ENCODE data around the gene MAMDC2.

The MAMDC2 gene

DNA sequence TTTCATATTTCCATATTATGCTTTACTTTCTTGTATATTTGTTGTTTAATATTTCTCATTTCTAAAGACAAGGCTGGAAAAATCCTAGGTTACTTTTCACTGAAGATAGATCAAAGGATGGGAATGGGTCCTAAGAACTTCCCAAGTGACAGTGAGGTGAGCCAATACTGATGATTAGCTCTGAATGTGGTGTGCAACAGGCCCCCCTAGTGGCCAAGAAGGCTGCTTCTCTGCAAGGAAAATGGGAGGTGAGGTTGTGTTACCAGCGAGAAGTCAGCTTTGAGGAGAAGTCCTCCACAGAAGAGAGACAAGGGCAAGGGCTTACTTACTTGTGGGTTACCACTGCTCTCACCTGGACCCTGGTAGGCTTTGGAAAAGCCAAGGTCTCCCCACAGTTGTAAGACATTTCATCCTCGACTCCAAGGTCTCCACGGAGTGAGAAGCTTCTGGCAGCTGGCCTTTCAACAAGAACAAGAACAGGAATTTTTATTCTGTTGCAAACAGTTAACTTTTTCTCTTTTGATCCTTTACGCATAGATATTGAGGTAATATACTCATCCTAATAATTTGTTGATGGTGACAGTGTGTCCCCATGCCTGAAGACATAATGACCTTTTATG is 69.9 kb downstream of the MAMDC2 start:
- DNase-seq (ENCODE audit: low read depth): peak; percentile 37
- TF ChIP-seq POLR2A (IDR thresholded peaks at IDR 0.05; ENCODE audit: extremely low read depth, insufficient read length): no peak
- TF ChIP-seq, protein P1, sequence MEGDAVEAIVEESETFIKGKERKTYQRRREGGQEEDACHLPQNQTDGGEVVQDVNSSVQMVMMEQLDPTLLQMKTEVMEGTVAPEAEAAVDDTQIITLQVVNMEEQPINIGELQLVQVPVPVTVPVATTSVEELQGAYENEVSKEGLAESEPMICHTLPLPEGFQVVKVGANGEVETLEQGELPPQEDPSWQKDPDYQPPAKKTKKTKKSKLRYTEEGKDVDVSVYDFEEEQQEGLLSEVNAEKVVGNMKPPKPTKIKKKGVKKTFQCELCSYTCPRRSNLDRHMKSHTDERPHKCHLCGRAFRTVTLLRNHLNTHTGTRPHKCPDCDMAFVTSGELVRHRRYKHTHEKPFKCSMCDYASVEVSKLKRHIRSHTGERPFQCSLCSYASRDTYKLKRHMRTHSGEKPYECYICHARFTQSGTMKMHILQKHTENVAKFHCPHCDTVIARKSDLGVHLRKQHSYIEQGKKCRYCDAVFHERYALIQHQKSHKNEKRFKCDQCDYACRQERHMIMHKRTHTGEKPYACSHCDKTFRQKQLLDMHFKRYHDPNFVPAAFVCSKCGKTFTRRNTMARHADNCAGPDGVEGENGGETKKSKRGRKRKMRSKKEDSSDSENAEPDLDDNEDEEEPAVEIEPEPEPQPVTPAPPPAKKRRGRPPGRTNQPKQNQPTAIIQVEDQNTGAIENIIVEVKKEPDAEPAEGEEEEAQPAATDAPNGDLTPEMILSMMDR (IDR thresholded peaks at IDR 0.05; ENCODE audit: low read depth, low read length): peak; percentile 61
- H3K4me3 ChIP-seq (ENCODE audit: low read depth, low read length): no peak overlapping the region

DNA sequence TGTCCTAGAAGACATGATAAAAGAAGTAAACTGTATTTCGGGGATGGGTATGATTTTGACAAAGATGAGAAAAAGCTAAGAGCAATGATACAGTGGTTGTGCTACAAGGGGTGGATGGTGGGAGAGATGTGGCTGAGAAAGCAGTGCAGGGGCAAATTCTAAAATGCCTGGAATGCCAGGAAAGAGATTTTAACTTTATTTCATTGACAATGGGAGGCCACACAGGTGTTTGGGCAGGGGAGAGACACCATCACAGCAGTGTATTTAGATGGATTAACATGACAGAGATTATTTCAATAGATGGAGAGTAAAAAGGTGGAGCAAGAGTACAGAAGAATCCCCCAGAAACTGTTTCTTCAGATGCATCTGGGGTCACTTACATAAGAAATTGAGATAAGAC is 71.2 kb downstream of the MAMDC2 start:
- no peak for DNase-seq (ENCODE audit: low read depth)

DNA sequence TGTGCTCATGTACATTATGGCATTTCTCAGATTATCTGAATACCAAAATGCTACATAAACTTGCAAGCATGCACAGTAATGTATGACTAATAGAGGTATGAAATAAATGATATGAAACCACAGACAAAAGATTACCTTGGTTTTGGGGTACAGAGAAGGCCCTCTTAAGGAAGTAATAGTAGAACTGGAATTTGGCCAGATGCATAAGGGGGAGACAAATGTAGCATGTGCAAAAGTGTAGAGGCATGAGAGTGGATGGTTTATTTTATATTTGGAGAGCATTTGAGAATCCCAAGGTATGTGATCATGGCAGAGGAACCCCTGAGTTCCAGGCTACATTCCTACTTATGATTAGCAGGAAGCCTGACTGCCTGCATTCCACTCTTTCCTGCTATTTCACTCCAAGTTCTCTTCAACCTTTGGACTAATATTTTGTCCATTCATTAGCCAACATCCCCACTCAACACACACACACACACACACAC is 74.2 kb downstream of the MAMDC2 start:
- DNase-seq (ENCODE audit: low read depth): no peak
- TF ChIP-seq POLR2A (IDR thresholded peaks at IDR 0.05; ENCODE audit: extremely low read depth, insufficient read length) (no peak), MYC (IDR thresholded peaks at IDR 0.05; ENCODE audit: low read depth, low read length) (no peak)
- TF ChIP-seq, protein P2, sequence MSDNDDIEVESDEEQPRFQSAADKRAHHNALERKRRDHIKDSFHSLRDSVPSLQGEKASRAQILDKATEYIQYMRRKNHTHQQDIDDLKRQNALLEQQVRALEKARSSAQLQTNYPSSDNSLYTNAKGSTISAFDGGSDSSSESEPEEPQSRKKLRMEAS (IDR thresholded peaks at IDR 0.05; ENCODE audit: low read depth, low read length): no peak
- TF ChIP-seq, protein P1 (IDR thresholded peaks at IDR 0.05; ENCODE audit: low read depth, low read length): no peak
- H3K4me3 ChIP-seq (ENCODE audit: low read depth, low read length): no peak overlapping the region

More for the DNA sequence above, 71.2 kb downstream of the MAMDC2 start:
- no peak overlapping the region for H3K4me3 ChIP-seq (ENCODE audit: low read depth, low read length)
- TF ChIP-seq MYC (IDR thresholded peaks at IDR 0.05; ENCODE audit: low read depth, low read length): no peak
- TF ChIP-seq, protein P2 (IDR thresholded peaks at IDR 0.05; ENCODE audit: low read depth, low read length): no peak
- TF ChIP-seq, protein P1 (IDR thresholded peaks at IDR 0.05; ENCODE audit: low read depth, low read length): no peak
- no peak for TF ChIP-seq POLR2A (IDR thresholded peaks at IDR 0.05; ENCODE audit: extremely low read depth, insufficient read length)

DNA sequence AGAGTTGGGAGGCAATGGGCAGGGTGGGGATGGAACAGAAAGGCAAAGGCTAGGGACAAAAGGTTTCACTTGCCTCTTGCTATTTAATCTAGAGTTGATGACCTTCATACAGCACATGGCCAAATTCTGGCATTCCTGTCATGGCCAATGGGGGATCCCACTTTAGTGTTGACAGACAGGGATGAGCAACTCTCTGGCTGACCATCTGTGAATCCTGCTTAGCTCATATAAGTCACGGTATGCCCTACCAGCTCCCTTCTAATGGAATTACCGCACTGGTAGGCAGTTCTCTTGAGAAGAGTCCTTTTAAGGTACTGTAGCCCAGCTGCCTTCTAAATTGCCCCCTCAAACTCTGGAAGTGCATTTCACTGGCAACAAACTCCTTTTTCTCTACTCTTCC is 76.1 kb downstream of the MAMDC2 start:
- no peak overlapping the region for H3K4me3 ChIP-seq (ENCODE audit: low read depth, low read length)
- TF ChIP-seq POLR2A (IDR thresholded peaks at IDR 0.05; ENCODE audit: extremely low read depth, insufficient read length) (no peak), MYC (IDR thresholded peaks at IDR 0.05; ENCODE audit: low read depth, low read length) (no peak)
- TF ChIP-seq, protein P1 (IDR thresholded peaks at IDR 0.05; ENCODE audit: low read depth, low read length): no peak
- TF ChIP-seq, protein P2 (IDR thresholded peaks at IDR 0.05; ENCODE audit: low read depth, low read length): no peak
- no peak for DNase-seq (ENCODE audit: low read depth)

DNA sequence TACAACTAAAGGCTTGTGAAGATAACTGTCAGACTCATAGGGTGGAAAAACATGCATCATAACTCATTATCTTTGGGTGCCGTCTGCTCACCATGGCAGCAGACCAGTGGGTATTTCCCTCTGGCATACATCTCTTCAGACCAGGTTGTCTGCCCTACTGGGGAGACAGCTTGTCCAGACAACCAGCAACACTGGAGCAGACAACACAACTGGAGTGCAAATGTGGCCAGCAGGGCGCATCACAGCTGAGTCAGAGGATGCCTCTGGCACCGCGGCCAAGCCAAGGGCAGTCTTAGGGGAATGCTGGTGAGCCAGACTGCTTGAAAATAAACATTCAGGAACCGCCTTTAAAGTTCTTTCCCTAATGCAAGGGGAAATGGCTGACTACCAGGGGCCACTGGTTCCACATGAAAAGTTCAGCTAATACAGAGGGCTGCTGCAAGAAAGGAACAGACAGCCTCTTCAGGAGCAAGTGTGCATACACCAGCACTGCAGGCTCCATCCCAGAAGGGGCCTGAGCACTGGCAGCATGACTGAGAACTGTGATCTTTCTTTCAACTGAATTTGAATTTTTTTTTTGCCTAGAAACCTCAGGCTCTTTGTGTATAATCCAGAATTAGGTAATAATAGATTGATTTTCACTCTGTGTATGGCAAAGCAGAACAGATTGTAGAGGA is 77.3 kb downstream of the MAMDC2 start:
- DNase-seq (ENCODE audit: low read depth): no peak
- TF ChIP-seq, protein P1 (IDR thresholded peaks at IDR 0.05; ENCODE audit: low read depth, low read length): no peak
- TF ChIP-seq POLR2A (IDR thresholded peaks at IDR 0.05; ENCODE audit: extremely low read depth, insufficient read length) (no peak), MYC (IDR thresholded peaks at IDR 0.05; ENCODE audit: low read depth, low read length) (no peak)
- TF ChIP-seq, protein P2 (IDR thresholded peaks at IDR 0.05; ENCODE audit: low read depth, low read length): no peak
- H3K4me3 ChIP-seq (ENCODE audit: low read depth, low read length): no peak overlapping the region

Measured in NB4 (cell line).